ENCODE results near the gene KLK15. TPM values are rescaled to one million over a fixed set of nuclear protein-coding genes. Genes with fewer than 3 reads are reported as not detected.
A peak's percentile ranks its signal among the peaks of the same experiment; 100 is the strongest.

The KLK15 gene
- polyA plus RNA-seq, 6 donors from 2014 or later: not detected

GRCh38 chr19:50861010-50861409 lies 27.6 kb upstream of the KLK15 start:
- DNase-seq (no peak), ATAC-seq (ENCODE audit: low read depth in 2 of 2) (no peak)
- H3K4me1 Mint-ChIP-seq: peaks cover 5 to 10% (median 6%) of the 10 kb centered on the region in 3 donors
- H3K36me3 Mint-ChIP-seq: peaks cover 0 to 26% of the 10 kb centered on the region in 2 donors
- H3K4me3 Mint-ChIP-seq: no peak overlapping the region
- peaks cover 31 to 64% (median 49%) of the 10 kb centered on the region in 3 donors for H3K27me3 Mint-ChIP-seq
- H3K27ac Mint-ChIP-seq: peak overlapping the region in 1 of 6 donors; percentile 76
- peaks cover 6 to 17% (median 12%) of the 10 kb centered on the region in 7 donors for H3K9me3 Mint-ChIP-seq

- peaks cover 4 to 26% of the 10 kb centered on the region in 2 donors for H3K36me3 Mint-ChIP-seq
- H3K27ac Mint-ChIP-seq: no peak overlapping the region
- no peak overlapping the region for H3K4me3 Mint-ChIP-seq
- H3K27me3 Mint-ChIP-seq: peaks cover 39 to 68% (median 61%) of the 10 kb centered on the region in 3 donors
- peaks cover 5 to 10% (median 6%) of the 10 kb centered on the region in 3 donors for H3K4me1 Mint-ChIP-seq
- H3K9me3 Mint-ChIP-seq: peaks cover 6 to 17% (median 12%) of the 10 kb centered on the region in 7 donors
- ATAC-seq (ENCODE audit: low read depth in 2 of 2) (no peak), DNase-seq (no peak)
These were observed 26.5 kb upstream of the KLK15 start for GRCh38 chr19:50859849-50860248.

GRCh38 chr19:50858886-50859285 lies 25.5 kb upstream of the KLK15 start:
- Mint-ChIP-seq H3K36me3 (peaks cover 4 to 26% of the 10 kb centered on the region in 2 donors), H3K9me3 (peaks cover 6 to 17% (median 12%) of the 10 kb centered on the region in 7 donors), H3K4me3 (no peak overlapping the region), H3K27me3 (peaks cover 41 to 67% (median 66%) of the 10 kb centered on the region in 3 donors), H3K4me1 (peaks cover 5 to 10% (median 6%) of the 10 kb centered on the region in 3 donors), H3K27ac (peak overlapping the region in 1 of 6 donors; percentile 6)
- no peak for ATAC-seq (ENCODE audit: low read depth in 2 of 2)
- no peak for DNase-seq

- no peak for DNase-seq
- no peak for ATAC-seq (ENCODE audit: low read depth in 2 of 2)
- H3K27ac Mint-ChIP-seq: no peak overlapping the region
- H3K27me3 Mint-ChIP-seq: peaks cover 38 to 72% (median 65%) of the 10 kb centered on the region in 3 donors
- peaks cover 6 to 17% (median 12%) of the 10 kb centered on the region in 7 donors for H3K9me3 Mint-ChIP-seq
- H3K4me3 Mint-ChIP-seq: no peak overlapping the region
- peaks cover 5 to 10% (median 6%) of the 10 kb centered on the region in 3 donors for H3K4me1 Mint-ChIP-seq
- H3K36me3 Mint-ChIP-seq: peaks cover 4 to 28% of the 10 kb centered on the region in 2 donors
These were observed 24.0 kb upstream of the KLK15 start for GRCh38 chr19:50857366-50857765.

- Mint-ChIP-seq H3K4me3 (no peak within 1 kb of the TSS), H3K27ac (peak within 1 kb of the TSS in 1 of 6 donors; percentile 49), H3K9me3 (peaks cover 0 to 4% (median 0%) of the 10 kb centered on the region in 7 donors), H3K36me3 (peaks cover 4 to 17% of the 10 kb centered on the region in 2 donors), H3K27me3 (peaks cover 32 to 78% (median 58%) of the 10 kb centered on the region in 3 donors), H3K4me1 (peaks cover 5 to 10% (median 6%) of the 10 kb centered on the region in 3 donors)
- no peak for DNase-seq
- no peak for ATAC-seq (ENCODE audit: low read depth in 2 of 2)
These were observed 21.4 kb upstream of the KLK15 start, which contains the start of gene KLK3 for GRCh38 chr19:50854636-50855410. Gene KLK3 (plus strand): TSS chr19:50854915. CDS start chr19:50854956, 41 bp downstream.

- Mint-ChIP-seq H3K4me1 (peaks cover 0 to 3% (median 0%) of the 10 kb centered on the region in 3 donors), H3K27me3 (peaks cover 31 to 68% (median 48%) of the 10 kb centered on the region in 3 donors), H3K9me3 (peaks cover 0 to 3% (median 0%) of the 10 kb centered on the region in 7 donors), H3K27ac (no peak overlapping the region), H3K36me3 (peaks cover 4 to 13% of the 10 kb centered on the region in 2 donors), H3K4me3 (no peak overlapping the region)
- no peak for DNase-seq
- no peak for ATAC-seq (ENCODE audit: low read depth in 2 of 2)
These were observed 18.2 kb upstream of the KLK15 start for GRCh38 chr19:50851620-50852019.

- peaks cover 29 to 59% (median 39%) of the 10 kb centered on the region in 3 donors for H3K27me3 Mint-ChIP-seq
- DNase-seq: no peak
These were observed 17.4 kb upstream of the KLK15 start for GRCh38 chr19:50850738-50851137.

GRCh38 chr19:50844296-50844935 lies 11.0 kb upstream of the KLK15 start:
- Mint-ChIP-seq H3K4me1 (no peaks in the 10 kb centered on the region), H3K36me3 (peaks cover 7 to 18% of the 10 kb centered on the region in 2 donors)

More at GRCh38 chr19:50850738-50851137, 17.4 kb upstream of the KLK15 start:
- no peak for ATAC-seq (ENCODE audit: low read depth in 2 of 2)
- H3K4me1 Mint-ChIP-seq: no peaks in the 10 kb centered on the region
- peak overlapping the region in 1 of 6 donors; percentile 14 for H3K27ac Mint-ChIP-seq
- H3K36me3 Mint-ChIP-seq: peaks cover 4 to 8% of the 10 kb centered on the region in 2 donors
- H3K4me3 Mint-ChIP-seq: no peak overlapping the region
- peaks cover 0 to 3% (median 0%) of the 10 kb centered on the region in 7 donors for H3K9me3 Mint-ChIP-seq

GRCh38 chr19:50843701-50844221 lies 10.4 kb upstream of the KLK15 start:
- Mint-ChIP-seq H3K4me1 (no peaks in the 10 kb centered on the region), H3K36me3 (peaks cover 7 to 18% of the 10 kb centered on the region in 2 donors), H3K27me3 (peaks cover 10 to 34% (median 28%) of the 10 kb centered on the region in 3 donors), H3K27ac (peak overlapping the region in 1 of 6 donors; percentile 58), H3K4me3 (peak overlapping the region in 1 of 8 donors; percentile 44), H3K9me3 (peaks cover 8 to 42% (median 31%) of the 10 kb centered on the region in 7 donors)
- no peak for ATAC-seq (ENCODE audit: low read depth in 2 of 2)
- no peak for DNase-seq

More at GRCh38 chr19:50844296-50844935, 11.0 kb upstream of the KLK15 start:
- no peak for ATAC-seq (ENCODE audit: low read depth in 2 of 2)
- no peak for DNase-seq
- H3K4me3 Mint-ChIP-seq: no peak overlapping the region
- H3K9me3 Mint-ChIP-seq: peaks cover 8 to 42% (median 31%) of the 10 kb centered on the region in 7 donors
- peaks cover 13 to 38% (median 34%) of the 10 kb centered on the region in 3 donors for H3K27me3 Mint-ChIP-seq
- no peak overlapping the region for H3K27ac Mint-ChIP-seq

- no peak for DNase-seq
- peaks cover 0 to 3% (median 0%) of the 10 kb centered on the region in 3 donors for H3K4me1 Mint-ChIP-seq
- ATAC-seq (ENCODE audit: low read depth in 2 of 2): no peak
- H3K27me3 Mint-ChIP-seq: peaks cover 5 to 33% (median 28%) of the 10 kb centered on the region in 3 donors
- H3K4me3 Mint-ChIP-seq: no peak overlapping the region
- H3K36me3 Mint-ChIP-seq: peaks cover 7 to 18% of the 10 kb centered on the region in 2 donors
- H3K9me3 Mint-ChIP-seq: peaks cover 8 to 42% (median 31%) of the 10 kb centered on the region in 7 donors
- H3K27ac Mint-ChIP-seq: no peak overlapping the region
These were observed 9.8 kb upstream of the KLK15 start for GRCh38 chr19:50843205-50843604.

GRCh38 chr19:50842130-50842529 lies 8.8 kb upstream of the KLK15 start:
- H3K27ac Mint-ChIP-seq: no peak overlapping the region
- DNase-seq (no peak), ATAC-seq (ENCODE audit: low read depth in 2 of 2) (no peak)
- peaks cover 8 to 42% (median 31%) of the 10 kb centered on the region in 7 donors for H3K9me3 Mint-ChIP-seq
- H3K4me3 Mint-ChIP-seq: no peak overlapping the region
- peaks cover 5 to 42% (median 36%) of the 10 kb centered on the region in 3 donors for H3K27me3 Mint-ChIP-seq
- peaks cover 0 to 6% (median 1%) of the 10 kb centered on the region in 3 donors for H3K4me1 Mint-ChIP-seq
- H3K36me3 Mint-ChIP-seq: peaks cover 7 to 18% of the 10 kb centered on the region in 2 donors

- Mint-ChIP-seq H3K27ac (no peak overlapping the region), H3K36me3 (peaks cover 7 to 18% of the 10 kb centered on the region in 2 donors), H3K9me3 (peaks cover 8 to 36% (median 28%) of the 10 kb centered on the region in 7 donors), H3K27me3 (peaks cover 13 to 52% (median 43%) of the 10 kb centered on the region in 3 donors), H3K4me1 (peaks cover 7 to 25% (median 19%) of the 10 kb centered on the region in 3 donors), H3K4me3 (no peak overlapping the region)
- DNase-seq (no peak), ATAC-seq (ENCODE audit: low read depth in 2 of 2) (no peak)
These were observed 6.6 kb upstream of the KLK15 start for GRCh38 chr19:50839712-50840655.
